Smooth muscle cell (in vitro differentiated cells): Measurements from ENCODE around the gene LRFN5. TPM values are rescaled to one million over a fixed set of nuclear protein-coding genes. Genes with fewer than 3 reads are reported as not detected.

ENCODE experiments used
- DNase-seq: peaks from one replicate; lab custom pipeline; 2025; ENCODE audit not compliant: unreplicated experiment; lab: John Stamatoyannopoulos, UW
- H2AFZ ChIP-seq: fragments of 200-600 bp; sonication (generic); 2 replicates; pipeline ENCODE4 v1.6.0; 2016; ENCODE audit warnings: antibody characterized with exemption, low read depth, mild to moderate bottlenecking
- H3F3A ChIP-seq: fragments of 200-600 bp; sonication (generic); 2 replicates; pipeline ENCODE4 v1.6.0; 2017; ENCODE audit warnings: antibody characterized with exemption, low read depth
- H3K27ac ChIP-seq: fragments of 200-600 bp; sonication (generic); 2 replicates; pipeline ENCODE4 v1.5.1; 2016; ENCODE audit warnings: low read depth, mild to moderate bottlenecking
- H3K27me3 ChIP-seq: fragments of 200-600 bp; sonication (generic); 2 replicates; pipeline ENCODE4 v1.6.1; 2016; ENCODE audit warnings: low read depth, mild to moderate bottlenecking
- H3K36me3 ChIP-seq: fragments of 200-600 bp; sonication (generic); 2 replicates; pipeline ENCODE4 v1.5.1; 2016; ENCODE audit warnings: low read depth
- H3K4me1 ChIP-seq: fragments of 200-600 bp; sonication (generic); 2 replicates; pipeline ENCODE4 v1.5.1; 2016; ENCODE audit warnings: low read depth
- H3K4me2 ChIP-seq: fragments of 200-600 bp; sonication (generic); 2 replicates; pipeline ENCODE4 v1.6.0; 2016; ENCODE audit warnings: mild to moderate bottlenecking
- H3K4me3 ChIP-seq: fragments of 200-600 bp; sonication (generic); 2 replicates; pipeline ENCODE4 v1.5.1; 2016; ENCODE audit warnings: mild to moderate bottlenecking
- H3K79me2 ChIP-seq: fragments of 200-600 bp; sonication (generic); 2 replicates; pipeline ENCODE4 v1.6.0; 2016; ENCODE audit warnings: low read depth, mild to moderate bottlenecking
- H3K9ac ChIP-seq: fragments of 200-600 bp; sonication (generic); 2 replicates; pipeline ENCODE4 v1.6.0; 2016; ENCODE audit warnings: low read depth
- H3K9me3 ChIP-seq: fragments of 200-600 bp; sonication (generic); replicated peaks from 2 replicates; pipeline ENCODE4 v1.5.1; 2016; ENCODE audit warnings: low read depth
- H4K20me1 ChIP-seq: fragments of 200-600 bp; sonication (generic); 2 replicates; pipeline ENCODE4 v1.6.0; 2016; ENCODE audit warnings: low read depth
- CTCF ChIP-seq: fragments of 200-600 bp; sonication (generic); IDR thresholded peaks from 2 replicates; pipeline ENCODE4 v1.5.1; 2017; ENCODE audit warnings: borderline replicate concordance, mild to moderate bottlenecking, antibody characterized with exemption; ENCODE audit not compliant: insufficient read depth, poor library complexity, severe bottlenecking
- WGBS: methylation state at CpG from one replicate; pipeline ENCODE4 v1.1.7; 2016; ENCODE audit warnings: low lambda C conversion rate; 5-methylcytosine and 5-hydroxymethylcytosine counted together
- polyA plus RNA-seq: library from polyadenylated mRNA; unstranded; fragments of >200 nt; fragmentation: Nextera tagmentation; extraction: Ambion mirVana; gene quantifications from 2 replicates; pipeline ENCODE4 v1.2.1, GENCODE V29; 2016
- total RNA-seq: library from RNA; depleted of rRNA; stranded (reverse); fragments of >200 nt; gene quantifications from 2 replicates; pipeline ENCODE4 v1.2.3, GENCODE V29; 2014

LRFN5 gene
- total and polyA plus RNA-seq, 2 experiments from 2014 or later: 22.1 to 33.8 TPM

GRCh38 chr14:41607304-41607775 lies 664 bp downstream of the LRFN5 start:
- Histone ChIP-seq H4K20me1 (peaks cover 16% of the 10 kb centered on the region), H3K9ac (peak overlapping the region; percentile 45), H3K9me3 (no peaks in the 10 kb centered on the region), H3K4me1 (peaks cover 18% of the 10 kb centered on the region), H3K27me3 (no peaks in the 10 kb centered on the region), H3K4me2 (peak overlapping the region; percentile 97), H3K36me3 (no peaks in the 10 kb centered on the region), H3F3A (peaks cover 7% of the 10 kb centered on the region), H3K4me3 (peak overlapping the region; percentile 81), H3K27ac (peak overlapping the region; percentile 72), H2AFZ (peak overlapping the region; percentile 99), H3K79me2 (peaks cover 86% of the 10 kb centered on the region)
- TF ChIP-seq CTCF: no peak
- 2% methylated on average over 21 of the region's 21 CpGs for WGBS
- no peak for DNase-seq

- Histone ChIP-seq H3K9ac (peak overlapping the region; percentile 45), H3K27ac (no peak overlapping the region), H3F3A (peaks cover 7% of the 10 kb centered on the region), H2AFZ (peak overlapping the region; percentile 99), H3K4me2 (peak overlapping the region; percentile 97), H3K9me3 (no peaks in the 10 kb centered on the region), H3K27me3 (no peaks in the 10 kb centered on the region), H3K36me3 (no peaks in the 10 kb centered on the region), H3K4me1 (peaks cover 17% of the 10 kb centered on the region), H3K79me2 (peaks cover 86% of the 10 kb centered on the region), H3K4me3 (peak overlapping the region; percentile 81), H4K20me1 (peaks cover 16% of the 10 kb centered on the region)
- DNase-seq: no peak
- TF ChIP-seq CTCF: no peak
- under 1% methylated on average over 46 of the region's 55 CpGs for WGBS
Observed at GRCh38 chr14:41607966-41608663, 1.4 kb downstream of the LRFN5 start.

- H2AFZ ChIP-seq: peak overlapping the region; percentile 99
- peaks cover 21% of the 10 kb centered on the region for H4K20me1 ChIP-seq
- no peak for TF ChIP-seq CTCF
- no peaks in the 10 kb centered on the region for H3K9me3 ChIP-seq
- no peak overlapping the region for H3K27ac ChIP-seq
- H3F3A ChIP-seq: peaks cover 7% of the 10 kb centered on the region
- WGBS: under 1% methylated on average over 15 of the region's 15 CpGs
- H3K36me3 ChIP-seq: no peaks in the 10 kb centered on the region
- peak overlapping the region; percentile 45 for H3K9ac ChIP-seq
- H3K27me3 ChIP-seq: no peaks in the 10 kb centered on the region
- no peak for DNase-seq
- peaks cover 11% of the 10 kb centered on the region for H3K4me1 ChIP-seq
- H3K4me3 ChIP-seq: peak overlapping the region; percentile 81
- H3K79me2 ChIP-seq: peaks cover 86% of the 10 kb centered on the region
- peak overlapping the region; percentile 97 for H3K4me2 ChIP-seq
Observed at GRCh38 chr14:41608681-41609390, 2.2 kb downstream of the LRFN5 start.
